Inflammatory macrophage treated with lipopolysaccharide for 4 hours (primary cell): Measurements from ENCODE around the gene ADGRV1.
"Not testable (repeated sequence)": the region's sequence is repeated elsewhere in the genome, so short reads cannot be mapped to it uniquely, and the experiment has no call there.

ENCODE experiments used
- DNase-seq: peaks from one replicate; pipeline ENCODE4 v3.0.0-alpha.2; 2020

The ADGRV1 gene

GRCh38 chr5:90741022-90741564 lies 182.5 kb downstream of the ADGRV1 start:
- no peak for DNase-seq

- no peak for DNase-seq
Observed at GRCh38 chr5:90746119-90746518, 187.5 kb downstream of the ADGRV1 start.

GRCh38 chr5:90747175-90747574 lies 188.6 kb downstream of the ADGRV1 start:
- DNase-seq = no peak

- no peak for DNase-seq
Observed at GRCh38 chr5:90747693-90748092, 189.1 kb downstream of the ADGRV1 start.

GRCh38 chr5:90759119-90759518 lies 200.5 kb downstream of the ADGRV1 start:
- no peak for DNase-seq

GRCh38 chr5:90767710-90768109 lies 209.1 kb downstream of the ADGRV1 start:
- no peak for DNase-seq

GRCh38 chr5:90770006-90770541 lies 211.5 kb downstream of the ADGRV1 start:
- DNase-seq = not testable (repeated sequence)

- no peak for DNase-seq
Observed at GRCh38 chr5:90777959-90778358, 219.4 kb downstream of the ADGRV1 start.

GRCh38 chr5:90783460-90784333 lies 225.1 kb downstream of the ADGRV1 start:
- DNase-seq = peak; percentile 72

- no peak for DNase-seq
Observed at GRCh38 chr5:90786756-90787155, 228.2 kb downstream of the ADGRV1 start.

- no peak for DNase-seq
Observed at GRCh38 chr5:90792725-90793124, 234.1 kb downstream of the ADGRV1 start.

GRCh38 chr5:90793183-90793582 lies 234.6 kb downstream of the ADGRV1 start:
- no peak for DNase-seq

GRCh38 chr5:90796919-90797318 lies 238.3 kb downstream of the ADGRV1 start:
- DNase-seq = not testable (repeated sequence)

- not testable (repeated sequence) for DNase-seq
Observed at GRCh38 chr5:90800082-90800481, 241.5 kb downstream of the ADGRV1 start.

- DNase-seq = not testable (repeated sequence)
Observed at GRCh38 chr5:90800515-90800914, 241.9 kb downstream of the ADGRV1 start.

- DNase-seq = peak; percentile 25
Observed at GRCh38 chr5:90802474-90803317, 244.1 kb downstream of the ADGRV1 start.

- DNase-seq = no peak
Observed at GRCh38 chr5:90803381-90803780, 244.8 kb downstream of the ADGRV1 start.

- DNase-seq = no peak
Observed at GRCh38 chr5:90803876-90804275, 245.3 kb downstream of the ADGRV1 start.

- DNase-seq = no peak
Observed at GRCh38 chr5:90807496-90807895, 248.9 kb downstream of the ADGRV1 start.

- no peak for DNase-seq
Observed at GRCh38 chr5:90809311-90810056, 250.9 kb downstream of the ADGRV1 start.

GRCh38 chr5:90810211-90810610 lies 251.6 kb downstream of the ADGRV1 start:
- DNase-seq = no peak

- DNase-seq = no peak
Observed at GRCh38 chr5:90813392-90813791, 254.8 kb downstream of the ADGRV1 start.
